Embryonic facial prominence (tissue), 1 donor: ENCODE data around the gene GOLGA6L2.
"Not testable (repeated sequence)": the region's sequence is repeated elsewhere in the genome, so short reads cannot be mapped to it uniquely, and the experiment has no call there.

ENCODE experiments used
- DNase-seq: peaks from one replicate; pipeline ENCODE4 v3.0.0-alpha.2; 2016; ENCODE audit errors: extremely low spot score

Gene GOLGA6L2

DNA sequence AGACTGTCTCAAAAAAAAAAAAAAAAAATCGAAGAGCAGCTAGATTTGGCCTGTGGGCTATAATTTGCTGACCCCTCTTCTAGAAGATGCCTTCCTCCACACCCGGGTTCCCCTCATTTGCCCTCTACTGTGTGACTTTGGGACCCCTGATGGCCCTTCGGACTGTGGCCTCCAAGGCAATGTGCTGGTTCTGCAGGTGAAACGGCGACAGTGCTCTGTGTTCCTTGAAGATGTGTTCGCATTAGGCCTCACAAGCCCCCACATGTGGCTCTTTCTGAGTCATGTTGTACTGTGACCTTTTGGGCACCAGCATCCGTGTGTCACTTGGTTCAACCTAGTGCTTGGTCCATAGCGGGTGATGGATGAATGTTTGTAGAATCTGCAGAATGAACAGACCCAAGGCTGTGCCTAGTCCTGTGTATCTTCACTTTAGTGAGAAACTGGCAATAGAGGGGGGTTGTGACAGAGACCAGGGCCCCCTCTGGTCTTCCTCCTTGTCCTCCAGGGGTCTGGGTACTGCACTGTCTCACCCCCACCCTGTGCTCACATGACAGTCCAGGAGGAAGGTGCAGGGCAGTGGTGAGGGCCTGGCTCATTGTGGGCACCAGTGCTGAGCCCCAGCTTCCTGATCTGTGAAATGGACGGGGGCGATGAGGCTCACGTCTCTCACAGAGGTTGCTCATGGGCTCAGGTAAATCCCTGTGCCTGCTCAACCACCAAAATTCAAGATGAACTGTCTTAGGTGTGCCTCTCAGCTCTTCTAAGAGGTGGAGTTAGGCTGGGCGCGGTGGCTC, 22.7 kb downstream of the GOLGA6L2 start:
- no peak for DNase-seq

DNA sequence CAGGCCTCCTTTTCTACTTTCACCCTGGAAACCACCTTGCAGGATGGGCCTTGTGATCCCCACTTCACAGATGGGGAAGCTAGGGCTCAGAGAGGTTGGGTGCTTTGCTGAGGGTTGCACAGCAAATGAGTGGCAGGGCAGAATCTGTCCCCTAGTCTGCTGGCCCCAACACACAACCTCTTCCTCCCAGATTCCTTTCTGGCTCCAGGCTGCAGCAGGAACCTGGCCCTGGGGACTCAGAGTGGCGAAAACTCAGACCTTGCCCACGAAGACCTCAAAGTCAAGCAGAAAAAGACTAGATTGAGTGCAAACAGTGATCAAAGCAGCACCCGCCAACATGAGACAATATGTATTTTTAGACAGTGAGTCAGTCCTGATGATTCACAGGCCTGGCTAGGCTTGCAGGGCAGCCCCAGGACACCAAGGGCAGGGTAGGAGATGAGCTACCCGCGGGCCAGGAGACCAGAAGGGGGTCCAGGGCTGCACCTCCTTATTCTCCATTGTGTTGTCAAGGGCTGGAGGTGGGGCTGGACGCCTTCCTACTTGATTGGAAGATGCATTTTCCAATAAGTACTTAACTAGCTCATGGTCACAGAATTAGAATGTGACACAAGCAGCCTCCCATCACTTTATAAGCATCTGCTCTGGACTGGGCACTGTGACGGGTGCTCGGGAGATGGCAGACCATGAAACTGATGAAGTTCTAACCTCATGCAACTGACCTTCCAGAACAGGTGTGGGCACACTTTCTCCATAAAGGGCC, 23.9 kb downstream of the GOLGA6L2 start:
- DNase-seq = no peak

DNA sequence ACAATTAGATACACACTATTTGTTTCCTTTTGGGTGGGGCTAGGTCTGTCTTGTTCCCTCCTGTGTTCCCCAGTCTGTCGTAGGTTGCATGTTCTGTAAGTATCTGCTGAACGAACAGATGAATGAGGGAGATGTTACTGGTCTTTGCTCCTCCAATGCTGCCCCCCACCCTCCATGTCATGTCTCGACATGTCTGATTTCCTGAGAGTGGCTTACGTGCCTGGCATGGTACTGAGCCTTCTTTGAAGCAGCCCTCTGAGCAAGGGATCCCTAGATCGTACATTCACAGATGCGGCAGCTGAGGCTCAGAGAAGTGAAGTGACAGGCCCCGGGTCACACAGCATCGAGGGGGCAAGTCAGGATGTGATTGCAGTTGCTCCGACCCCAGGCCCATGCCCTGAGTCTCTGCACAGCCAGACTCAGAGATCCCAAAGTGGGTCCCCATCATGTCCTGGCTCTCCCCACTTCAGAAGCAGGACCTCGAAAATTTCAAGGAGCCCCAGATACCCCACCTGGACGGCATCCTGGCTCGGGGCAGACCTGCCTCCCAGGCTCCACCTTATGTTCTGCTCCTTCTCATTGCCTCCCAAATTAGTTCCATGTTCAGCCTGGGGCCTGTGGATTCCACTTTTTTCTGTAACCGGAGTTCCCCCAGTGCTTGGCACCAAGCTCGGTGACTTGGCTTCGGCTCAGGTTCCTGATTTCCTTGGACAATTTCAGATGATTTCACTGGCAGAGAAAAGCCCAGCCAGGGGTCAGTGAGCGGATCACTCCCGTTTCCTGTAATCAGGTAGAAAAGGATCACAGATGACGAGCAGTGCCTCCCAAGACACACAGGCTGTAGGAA, 24.7 kb downstream of the GOLGA6L2 start:
- DNase-seq = no peak

DNA sequence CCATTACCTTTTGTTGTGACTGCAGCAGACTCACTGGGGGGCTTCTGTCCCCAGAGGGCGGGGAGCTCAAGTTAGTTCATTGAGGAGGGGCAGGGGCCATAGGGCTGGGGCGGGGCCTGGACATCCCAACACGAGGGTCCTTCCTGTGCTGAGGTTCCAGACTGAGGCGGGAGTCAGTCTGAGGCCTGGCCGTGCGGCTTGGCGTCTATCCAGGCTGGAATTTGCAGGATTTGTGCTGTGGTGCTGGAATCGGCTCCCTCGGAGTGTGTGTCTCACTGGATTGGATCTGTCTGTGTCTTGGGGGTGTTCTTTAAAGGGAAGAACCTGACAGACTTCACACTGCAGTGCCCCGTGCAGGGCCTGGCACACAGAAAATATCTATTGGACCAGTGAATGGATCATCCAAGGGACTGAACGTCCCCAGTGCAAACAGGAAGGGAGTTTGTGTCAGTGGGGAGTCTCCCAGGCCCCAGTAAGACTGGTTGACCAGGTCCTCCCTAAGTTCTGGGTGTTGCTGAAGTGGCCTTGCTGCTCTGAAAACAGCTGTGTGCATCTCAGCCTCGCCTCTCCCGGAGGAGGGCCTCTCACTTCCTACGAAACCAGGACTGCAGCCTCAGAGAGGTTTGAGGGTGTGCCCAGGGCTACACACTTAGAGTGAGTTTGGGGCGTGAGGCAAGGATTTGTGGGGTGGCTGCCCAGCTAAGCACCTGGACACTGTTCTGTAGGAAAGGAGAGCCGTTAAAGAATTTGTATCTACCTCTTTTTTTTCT, 26.1 kb downstream of the GOLGA6L2 start:
- DNase-seq = no peak

DNA sequence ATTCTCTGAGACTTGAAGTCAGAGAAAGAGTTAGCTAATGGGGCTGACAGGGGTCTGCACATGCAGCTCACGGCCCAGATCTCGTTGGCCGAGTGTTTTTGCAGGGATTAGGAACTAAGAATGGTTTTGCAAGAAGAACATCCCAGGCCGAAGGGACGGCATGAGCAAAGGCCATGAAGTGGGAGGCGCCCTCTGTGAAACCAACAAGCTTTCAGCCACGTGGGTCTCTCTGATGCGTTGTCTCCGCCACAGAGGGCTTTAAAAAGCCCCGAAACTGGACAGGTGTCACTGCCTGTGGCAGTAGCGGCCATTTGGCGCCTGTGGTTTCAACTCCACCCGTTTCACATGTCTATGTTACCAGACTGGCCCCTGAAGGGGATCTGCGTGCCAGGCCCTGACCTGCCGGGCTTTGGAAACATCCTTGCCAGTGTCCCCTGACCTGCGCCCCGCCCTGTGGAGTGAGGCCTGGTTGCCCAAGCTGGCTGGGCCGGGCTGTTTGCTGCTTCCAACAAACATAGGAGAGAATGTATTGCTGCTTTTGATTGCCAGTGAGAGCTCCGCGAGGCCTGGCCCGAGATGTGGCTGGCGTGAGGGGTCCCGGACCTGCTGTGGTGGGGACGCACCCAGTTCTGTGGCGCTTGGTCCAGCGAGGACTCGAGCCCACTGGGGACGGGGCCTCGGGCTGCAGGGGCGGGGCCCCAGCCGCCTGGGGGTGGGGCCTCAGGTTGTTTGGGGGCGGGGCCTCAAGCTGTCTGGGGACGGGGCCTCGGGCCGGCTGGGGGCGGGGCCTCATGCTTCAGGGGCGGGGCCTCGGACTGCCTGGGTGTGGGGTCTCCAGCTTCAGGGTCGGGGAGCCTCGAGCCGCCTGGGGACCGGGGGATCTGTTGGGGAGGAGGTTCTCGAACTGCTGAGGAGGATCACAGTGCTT, 30.4 kb downstream of the GOLGA6L2 start:
- no peak for DNase-seq

DNA sequence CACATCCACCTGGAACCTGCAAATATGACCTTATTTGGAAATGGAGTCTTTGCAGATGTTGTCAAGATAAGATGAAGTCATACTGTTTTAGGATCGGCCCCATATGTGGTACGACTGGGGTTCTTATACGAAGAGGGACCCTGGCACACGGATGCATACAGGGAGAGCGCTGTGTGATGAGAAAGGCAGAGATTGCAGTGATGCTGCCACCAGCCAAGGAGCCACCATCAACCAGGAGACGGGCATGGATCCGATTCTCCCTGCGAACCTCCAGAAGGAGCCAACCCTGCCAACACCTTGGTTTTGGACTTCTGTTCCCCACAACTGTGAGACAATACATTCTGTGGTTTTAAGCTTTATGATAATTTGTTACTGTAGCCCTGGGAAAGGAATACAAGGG, 31.2 kb downstream of the GOLGA6L2 start:
- DNase-seq = not testable (repeated sequence)

DNA sequence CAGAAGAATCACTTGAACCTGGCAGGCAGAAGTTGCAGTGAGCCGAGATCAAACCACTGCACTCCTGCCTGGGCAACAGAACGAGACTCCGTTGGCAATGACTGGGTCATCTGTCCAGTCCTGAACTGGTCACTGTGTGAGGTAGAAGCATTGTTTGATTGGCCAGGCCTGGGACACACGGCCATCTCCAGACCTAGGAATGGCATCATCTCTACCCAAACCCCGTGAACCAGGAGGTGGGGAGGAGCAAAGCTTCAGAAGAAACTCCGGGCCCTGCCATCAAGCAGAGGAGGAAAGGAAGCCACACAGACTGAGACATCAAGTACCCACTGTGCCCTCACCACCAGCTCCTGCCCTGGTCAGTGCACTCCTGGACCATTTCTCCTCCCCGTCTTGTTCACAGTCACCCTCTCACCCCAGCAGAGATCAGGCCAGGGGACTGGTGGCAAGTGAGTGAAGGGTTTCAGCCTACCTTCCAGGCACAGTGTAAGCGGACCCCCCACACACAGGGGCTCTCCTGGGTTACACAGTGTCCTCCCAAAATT, 31.6 kb downstream of the GOLGA6L2 start:
- no peak for DNase-seq

DNA sequence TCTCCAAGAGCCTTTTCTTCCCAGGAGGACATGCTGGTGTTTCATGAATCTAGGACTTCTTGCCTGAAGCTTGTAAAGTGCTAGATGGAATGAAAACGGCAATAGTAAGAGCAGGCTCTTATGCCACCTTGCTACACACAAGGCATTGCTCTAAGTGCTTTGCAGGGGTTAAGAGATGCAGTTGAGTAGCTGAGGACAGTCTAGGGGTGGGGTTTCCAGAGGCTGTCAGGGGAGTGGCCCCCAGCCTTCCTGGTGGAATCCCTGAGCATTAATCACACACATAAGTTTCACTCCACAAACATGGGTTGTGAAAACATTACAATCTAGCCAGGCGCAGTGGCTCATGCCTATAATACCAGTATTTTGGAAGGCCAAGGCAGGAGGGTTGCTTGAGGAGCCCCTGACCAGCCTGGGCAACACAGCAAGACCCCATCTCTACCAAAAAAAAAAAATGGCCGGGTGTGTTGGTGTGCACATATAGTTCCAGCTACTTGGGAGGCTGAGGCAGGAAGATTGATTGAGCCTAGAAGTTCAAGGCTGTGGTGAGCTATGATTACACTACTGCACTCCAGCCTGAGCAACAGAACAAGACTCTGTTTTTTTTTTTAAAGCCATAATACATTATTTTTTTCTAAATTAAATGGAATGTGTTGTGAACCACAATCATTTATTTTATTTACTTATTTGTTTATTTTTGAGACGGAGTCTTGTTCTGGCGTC, 34.0 kb downstream of the GOLGA6L2 start:
- DNase-seq = not testable (repeated sequence)

DNA sequence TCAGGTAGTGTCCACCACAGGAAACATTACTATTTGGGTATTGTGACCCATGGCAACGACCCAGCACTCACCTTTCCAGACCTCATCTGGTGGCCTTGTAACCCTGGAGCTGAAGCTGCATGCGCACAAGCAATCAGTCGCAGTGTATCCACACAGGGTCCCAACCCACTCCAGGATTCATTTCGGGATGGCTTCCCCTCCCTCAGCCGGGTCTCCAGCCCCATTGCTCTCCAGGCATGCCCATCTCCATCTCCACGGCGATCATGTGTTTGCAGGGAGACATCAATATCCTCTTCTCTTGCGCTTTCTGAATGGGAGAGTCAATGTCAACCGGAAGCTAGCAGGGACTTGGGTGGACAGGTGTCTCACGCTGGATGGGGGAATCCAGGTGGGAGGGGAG, 35.2 kb downstream of the GOLGA6L2 start:
- no peak for DNase-seq

DNA sequence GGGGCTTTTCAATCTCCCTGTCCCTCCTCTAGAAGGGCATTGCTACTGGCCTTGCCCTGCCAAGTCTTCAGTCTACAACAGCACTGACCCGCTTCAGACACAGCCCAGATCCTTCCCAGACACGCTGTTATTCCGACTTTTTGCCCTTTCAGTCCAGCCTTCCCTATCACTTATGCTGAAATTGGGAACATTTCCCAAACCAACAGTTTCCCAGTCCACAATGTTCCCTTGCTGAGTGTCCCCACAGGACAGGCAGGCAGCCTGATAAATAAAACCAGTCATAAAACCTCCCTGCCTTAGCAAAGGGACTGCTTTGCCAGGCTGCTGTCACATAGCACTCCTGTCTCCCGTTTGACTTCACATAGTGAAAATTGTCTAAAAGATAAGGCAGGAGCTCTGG, 43.5 kb downstream of the GOLGA6L2 start:
- DNase-seq = no peak

DNA sequence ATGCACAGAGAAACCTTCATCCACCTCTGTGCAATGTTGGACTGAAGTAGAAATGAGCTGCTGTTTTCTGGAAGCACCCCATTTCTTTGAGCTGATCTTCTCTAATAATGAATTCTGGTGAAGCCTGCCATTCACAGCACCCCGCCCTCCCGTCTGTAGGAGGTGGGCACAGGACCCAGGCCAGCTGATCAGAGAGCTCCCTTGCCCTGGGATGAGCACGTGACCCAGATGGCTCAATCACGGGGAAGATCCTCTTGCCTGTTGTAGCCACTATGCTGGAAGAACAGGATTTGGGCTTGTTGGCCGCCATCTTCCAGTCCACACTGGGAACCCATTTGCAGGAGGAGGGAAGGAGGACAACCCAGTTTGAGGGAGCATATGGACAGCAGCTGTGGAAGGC, 44.5 kb downstream of the GOLGA6L2 start:
- DNase-seq = no peak

DNA sequence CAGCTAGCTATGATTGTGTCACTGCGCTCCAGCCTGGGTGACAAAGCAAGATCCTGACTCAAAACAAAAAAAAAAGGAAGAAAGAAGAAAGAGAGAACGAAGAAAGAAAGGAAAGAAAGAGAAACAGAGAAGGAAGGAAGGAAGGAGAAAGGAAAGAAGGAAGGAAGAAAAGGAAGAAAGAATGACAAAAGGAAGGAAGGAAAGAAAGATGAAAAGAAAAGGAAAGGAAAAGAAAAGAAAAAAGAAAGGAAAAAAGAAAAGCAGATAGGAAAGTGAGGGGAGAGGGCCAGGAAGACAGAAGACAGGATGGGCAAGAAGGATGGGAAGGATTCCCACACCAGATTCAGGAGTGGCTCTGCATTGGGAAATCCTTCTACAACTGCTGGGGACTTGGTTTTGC, 44.9 kb downstream of the GOLGA6L2 start:
- no peak for DNase-seq

DNA sequence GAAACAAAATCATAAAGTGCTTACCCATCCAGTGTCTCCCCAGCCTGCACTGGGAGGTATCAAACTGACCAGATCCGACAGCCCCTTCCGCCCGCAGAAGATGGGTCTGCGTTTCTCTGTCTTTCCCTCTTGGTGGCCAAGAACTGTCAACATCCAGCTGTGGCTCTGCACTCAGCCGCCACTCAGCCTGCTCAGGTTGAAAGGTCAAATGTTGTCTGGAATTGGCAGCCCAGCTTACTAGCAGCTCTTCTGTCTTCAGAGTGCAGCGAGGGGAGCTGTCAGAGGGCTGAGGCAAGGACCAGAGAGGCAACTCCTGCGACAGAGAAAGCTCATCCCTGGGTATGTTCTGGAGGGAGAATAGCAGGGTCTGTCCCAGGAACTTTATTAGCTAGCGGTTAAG, 45.4 kb downstream of the GOLGA6L2 start:
- DNase-seq = no peak

DNA sequence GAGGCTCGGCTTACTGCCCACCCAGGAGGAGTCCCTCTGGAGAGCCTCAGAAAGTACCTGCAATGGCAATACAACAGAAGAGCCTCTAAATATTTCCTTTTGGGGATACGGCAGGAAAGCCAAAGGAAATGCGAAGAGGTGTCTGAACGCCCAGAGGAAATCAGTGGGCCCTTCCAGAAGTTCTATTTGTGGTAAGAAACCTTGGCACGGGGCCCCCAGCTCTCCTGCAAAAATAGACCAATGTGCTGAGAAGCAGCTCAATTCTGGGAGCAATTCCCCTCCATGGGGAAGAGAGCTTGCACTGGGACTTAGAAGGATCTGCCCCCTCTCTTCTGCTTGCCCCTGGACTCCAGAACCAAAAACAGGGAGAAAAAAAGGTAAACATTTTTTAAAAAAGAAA, 47.8 kb downstream of the GOLGA6L2 start:
- not testable (repeated sequence) for DNase-seq

DNA sequence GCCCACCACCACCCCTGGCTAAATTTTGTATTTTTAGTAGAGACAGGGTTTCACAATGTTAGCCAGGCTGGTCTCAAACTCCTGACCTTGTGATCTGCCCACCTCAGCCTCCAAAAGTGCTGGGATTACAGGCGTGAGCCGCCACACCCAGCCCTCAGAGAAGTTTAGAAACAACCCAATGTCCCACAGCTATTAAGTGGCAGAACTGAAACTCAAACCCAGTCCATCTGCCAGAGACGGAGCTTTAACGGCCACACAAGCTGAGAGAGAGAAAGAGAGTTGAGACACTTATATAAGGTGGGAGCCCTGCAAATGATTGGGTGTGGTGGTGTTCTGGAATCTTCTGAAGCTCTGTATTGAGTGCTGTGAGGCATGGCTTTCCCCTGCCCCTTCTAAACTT, 48.7 kb downstream of the GOLGA6L2 start:
- not testable (repeated sequence) for DNase-seq

DNA sequence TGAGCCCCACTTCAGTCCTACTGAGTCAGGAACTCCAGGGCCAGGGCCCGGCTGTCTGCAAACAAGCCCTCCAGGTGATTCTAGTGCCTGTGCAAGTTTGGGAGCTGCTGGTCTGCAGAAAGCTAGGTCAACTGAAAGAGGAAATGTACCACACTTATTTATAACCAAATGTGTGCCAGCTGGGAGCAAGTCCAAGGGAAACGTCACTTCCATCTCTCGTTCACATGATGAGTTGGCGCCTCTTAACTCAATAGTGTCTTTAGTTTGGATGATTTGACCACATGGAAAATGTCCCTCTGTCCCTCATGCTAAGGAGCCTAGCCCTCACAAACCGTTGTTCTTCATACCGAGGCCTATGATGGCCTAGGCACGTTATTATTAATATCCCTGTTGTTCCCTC, 49.3 kb downstream of the GOLGA6L2 start:
- DNase-seq = no peak

DNA sequence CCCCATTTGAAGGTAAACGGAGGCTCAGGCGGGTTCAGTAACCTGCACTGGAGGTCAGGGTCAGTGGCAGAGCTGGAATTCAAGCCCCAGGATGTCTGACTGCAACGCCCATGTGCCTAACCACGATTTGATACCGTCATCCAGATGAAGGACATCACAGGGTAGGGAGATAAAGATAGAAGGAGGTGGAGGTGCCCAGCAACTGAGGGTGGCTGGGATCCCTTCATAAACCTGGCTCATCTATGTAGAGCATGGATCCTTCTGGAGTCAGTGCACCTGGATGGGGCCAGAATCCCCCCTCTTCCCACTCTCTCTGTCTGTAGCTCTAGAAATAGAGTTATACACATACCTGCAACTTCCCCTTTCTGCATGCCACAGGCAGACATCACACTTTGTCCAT, 51.2 kb downstream of the GOLGA6L2 start:
- no peak for DNase-seq

DNA sequence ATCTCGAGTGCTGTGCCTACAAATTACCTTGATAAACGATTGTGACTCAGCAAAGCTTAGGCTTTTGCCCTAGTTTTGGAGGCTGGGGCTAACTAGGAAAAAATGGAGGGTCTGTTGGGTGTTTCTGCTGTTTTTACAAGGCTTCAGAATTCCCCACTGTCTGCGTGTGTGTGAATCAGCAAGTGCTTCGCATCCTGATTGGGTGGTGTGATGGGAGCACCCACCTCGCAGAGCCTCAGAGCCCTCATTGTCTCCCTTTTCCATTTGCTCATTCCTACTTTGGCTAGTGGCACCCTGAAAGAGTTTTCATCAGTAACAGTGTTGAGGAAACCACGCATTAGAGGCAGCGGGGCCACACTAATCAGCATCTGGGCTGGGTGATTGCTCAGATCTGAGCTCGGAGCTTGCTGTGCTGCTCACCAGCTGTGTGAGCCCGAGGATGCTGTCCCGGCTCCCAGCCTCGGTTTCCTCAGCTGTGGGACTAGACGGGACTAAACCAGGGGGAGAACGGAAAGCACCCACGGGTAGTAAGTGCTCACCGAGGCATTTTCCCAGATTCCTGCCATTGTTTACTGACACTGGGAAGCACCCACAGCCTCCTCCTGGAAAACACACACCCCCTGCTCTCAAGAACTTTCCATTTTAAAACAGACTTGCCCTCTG, 51.9 kb downstream of the GOLGA6L2 start:
- no peak for DNase-seq
